Eye (tissue), 1 donor: ENCODE data around the gene FGR.

ENCODE experiments used
- DNase-seq: peaks from one replicate; pipeline ENCODE4 v3.0.0-alpha.2; 2015

Gene FGR

DNA sequence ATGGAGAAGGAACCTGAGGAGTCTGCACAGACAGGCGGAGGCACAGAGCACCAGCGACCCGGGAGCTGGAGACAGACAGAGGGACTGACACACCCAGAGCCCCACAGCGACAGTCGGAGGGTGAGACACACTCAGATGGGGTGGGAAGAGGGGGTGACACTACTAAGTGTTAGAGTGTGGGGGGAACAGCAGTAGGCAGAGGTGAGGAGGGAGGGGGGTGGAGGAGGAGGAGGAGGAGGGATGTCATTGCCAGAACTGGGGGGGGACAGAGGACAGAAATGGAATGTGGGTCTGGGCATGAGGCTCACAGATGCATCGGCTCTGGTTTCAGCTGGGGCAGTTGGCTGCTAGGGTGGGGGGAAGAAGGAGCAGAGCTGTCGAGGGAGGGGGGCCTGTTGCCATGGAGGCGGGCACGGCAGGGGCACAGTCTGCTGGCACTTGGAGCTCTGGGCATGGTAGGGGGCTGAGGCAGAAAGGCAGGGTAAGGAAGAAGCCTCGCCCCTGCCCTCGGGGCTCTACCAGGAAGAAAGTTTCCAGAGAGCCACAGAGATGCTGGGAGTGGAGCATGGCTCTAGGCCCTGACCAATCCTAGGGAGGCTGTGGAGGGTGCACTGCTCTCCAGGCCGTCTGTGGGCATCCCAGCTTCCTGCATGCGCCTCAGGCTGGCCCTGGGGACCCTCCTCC lies 68.4 kb downstream of the FGR start:
- peak; percentile 65 for DNase-seq

DNA sequence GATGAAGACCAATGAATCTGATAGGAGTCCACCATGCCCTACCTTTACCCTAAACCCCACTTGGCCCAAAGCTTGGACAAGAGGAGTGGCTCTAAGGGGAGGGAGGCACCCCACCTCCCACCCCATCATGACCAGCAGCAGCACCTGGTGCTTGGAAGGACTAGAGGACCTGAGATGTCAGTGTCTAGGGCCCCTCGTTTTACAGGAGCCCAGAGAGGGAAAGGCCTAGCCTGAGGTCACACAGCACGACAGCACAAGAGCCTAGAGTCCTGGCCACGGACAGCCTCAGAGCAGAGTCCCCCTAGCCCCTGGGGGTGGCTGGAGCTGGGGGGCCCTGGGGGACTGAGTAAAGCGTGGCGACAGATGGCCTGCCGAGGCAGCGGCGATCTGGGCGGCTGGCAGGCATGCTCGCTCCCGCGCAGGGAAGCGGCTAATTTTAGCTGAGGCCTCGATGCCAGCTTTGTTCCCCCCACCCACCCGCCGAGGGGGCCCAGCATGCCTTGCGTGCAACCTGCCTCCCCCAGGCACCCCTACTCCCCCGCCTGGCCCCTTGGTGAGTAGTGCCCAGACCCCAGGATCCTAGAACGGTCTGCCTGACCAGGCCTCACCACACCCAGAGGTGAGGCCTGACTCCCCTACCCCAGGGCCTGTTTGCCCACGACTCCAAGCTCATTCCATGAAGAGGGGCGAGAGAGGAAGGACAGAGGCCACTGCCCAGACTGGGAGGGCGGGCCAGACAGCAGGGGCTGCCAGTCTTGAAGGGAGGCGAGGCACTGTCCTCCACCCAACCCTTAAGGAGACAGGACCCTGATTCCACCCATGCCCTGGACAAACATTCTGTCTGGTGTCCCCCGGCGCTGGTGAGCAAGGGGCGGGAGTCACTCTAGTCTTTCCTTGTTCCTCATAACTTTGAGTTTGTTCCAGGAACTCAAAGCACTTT lies 70.0 kb downstream of the FGR start:
- no peak for DNase-seq

- DNase-seq: no peak
Measured at GRCh38 chr1:27563591-27564471, 71.2 kb downstream of the FGR start.

GRCh38 chr1:27563341-27563590 lies 71.7 kb downstream of the FGR start:
- no peak for DNase-seq

- DNase-seq: peak; percentile 33
Measured at GRCh38 chr1:27562534-27563340, 72.2 kb downstream of the FGR start.
